ENCODE results near the gene C4orf17. TPM values are rescaled to one million over a fixed set of nuclear protein-coding genes. Genes with fewer than 3 reads are reported as not detected.

C4orf17 gene
- not detected in 2 replicates for total RNA-seq

DNA sequence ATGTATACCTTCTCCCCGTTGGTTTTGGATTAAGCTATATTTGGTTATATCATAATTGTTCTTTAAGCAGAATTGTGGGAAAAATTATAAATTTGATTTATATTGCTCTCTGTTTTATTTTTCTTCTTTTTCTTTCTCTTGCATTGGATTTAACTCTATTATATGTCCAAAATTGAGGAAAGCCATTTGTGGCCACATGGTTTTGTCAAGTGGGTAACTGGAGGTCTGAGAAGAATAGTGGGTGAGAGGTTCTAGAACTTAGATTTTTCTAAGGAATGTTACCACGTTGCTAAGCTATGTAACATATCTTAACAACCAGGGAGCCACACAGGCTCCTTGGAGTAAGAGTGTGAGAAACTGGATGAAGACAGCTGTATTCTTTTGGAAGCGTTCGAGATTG, at the start of gene C4orf17:
TSS of gene C4orf17 (plus strand) at position 301 of the 400 bp plus-strand sequence. CDS start 2,061 bp downstream, outside the sequence.

DNA sequence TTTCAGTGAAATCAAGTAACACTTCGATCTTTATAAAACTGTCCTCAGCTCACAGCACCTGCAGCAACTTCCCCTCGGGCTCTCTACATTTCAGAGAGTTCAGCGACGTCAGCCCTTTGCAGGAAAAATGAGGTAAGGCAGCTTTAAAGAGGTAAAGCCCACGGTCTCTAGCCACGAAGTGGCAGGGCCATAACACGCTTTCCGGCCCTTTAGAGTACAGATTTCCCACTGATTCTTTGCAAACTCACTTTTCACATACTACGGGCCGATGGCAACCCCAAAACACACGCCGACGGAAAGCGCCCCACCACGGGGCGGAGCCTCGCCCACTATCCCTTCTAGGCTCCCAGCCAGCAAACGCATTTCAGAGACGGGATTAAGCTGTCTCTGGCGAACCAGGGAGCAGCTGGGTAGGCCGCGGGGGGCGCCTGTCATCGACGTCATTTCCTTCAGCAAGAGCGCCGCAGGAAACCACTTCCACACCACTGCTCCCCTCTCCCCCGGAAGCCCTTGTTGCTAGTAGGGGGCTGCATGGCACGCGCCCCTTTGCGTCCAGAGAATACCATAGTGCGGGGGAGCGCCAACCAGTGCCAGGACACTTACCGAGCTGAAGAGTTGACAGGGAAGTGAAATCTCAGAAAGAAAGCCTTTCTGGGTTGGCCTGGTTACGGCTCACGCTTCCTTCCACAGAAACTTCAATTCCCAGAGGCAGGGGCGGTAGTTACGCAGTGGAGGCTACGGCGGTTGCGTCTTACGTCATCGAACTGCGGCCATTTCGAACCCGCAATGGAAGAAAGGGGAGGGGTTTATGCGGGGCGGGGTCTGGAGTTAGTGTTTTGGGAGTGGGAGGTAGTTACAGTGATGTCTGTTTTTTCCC, 52.7 kb downstream of the C4orf17 start, which contains the start of gene TRMT10A:
TSS of gene TRMT10A (minus strand) at position 730 of the 877 bp plus-strand sequence. CDS start 4,701 bp downstream, outside the sequence.

DNA sequence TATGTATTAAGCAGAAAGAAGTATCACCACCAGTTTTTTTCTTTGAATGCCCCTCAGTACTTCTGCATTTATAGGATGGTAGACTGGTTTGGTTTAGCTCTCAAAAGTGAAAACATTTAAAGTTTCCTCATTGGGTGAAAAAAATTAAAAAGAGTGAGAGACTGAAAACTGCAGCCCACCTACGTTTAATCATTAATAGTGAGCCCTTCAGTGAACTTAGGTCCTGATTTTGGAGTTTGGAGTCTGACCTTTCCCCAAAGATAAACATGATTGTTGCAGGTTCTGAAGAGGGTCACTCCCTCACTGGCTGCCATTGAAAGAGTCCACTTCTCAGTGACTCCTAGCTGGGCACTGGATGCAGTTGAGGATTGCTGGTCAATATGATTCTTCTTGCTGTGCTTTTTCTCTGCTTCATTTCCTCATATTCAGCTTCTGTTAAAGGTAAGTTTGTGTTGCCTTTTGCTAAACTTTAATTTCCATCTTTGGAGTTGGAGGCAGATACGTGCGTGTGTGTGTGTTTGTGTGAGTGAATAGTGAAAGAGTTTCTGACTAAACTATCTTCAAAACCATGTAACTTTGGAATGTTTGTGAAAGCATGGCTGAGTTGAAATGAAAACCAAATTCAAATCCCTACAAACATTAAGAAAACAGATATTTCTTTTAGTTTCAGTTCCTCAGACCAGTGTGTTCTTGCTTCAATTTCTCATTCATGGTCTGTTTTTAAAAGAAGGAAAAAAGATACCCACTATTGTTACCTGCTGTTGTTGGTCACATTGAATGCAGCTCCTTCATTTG, 63.9 kb downstream of the C4orf17 start, which contains the start of gene MTTP:
TSS of gene MTTP (plus strand) at position 295 of the 795 bp plus-strand sequence. CDS start at position 381, 86 bp downstream.

Other genes with a start within 250 kb of the C4orf17 start
- not detected in 2 replicates for gene ADH1A, start 220.0 kb upstream of the C4orf17 start, total RNA-seq
- gene ADH1B, start 189.6 kb upstream of the C4orf17 start, total RNA-seq, result not detected in 2 replicates
- gene ADH1C, start 158.3 kb upstream of the C4orf17 start, total RNA-seq, result not detected in 2 replicates
- gene ADH7, start 75.7 kb upstream of the C4orf17 start, total RNA-seq, result not detected in 2 replicates
- gene TRMT10A, start 53.0 kb downstream of the C4orf17 start, total RNA-seq, result 5.1 and 8.9 TPM in 2 replicates
- not detected in 2 replicates for gene MTTP, start 63.8 kb downstream of the C4orf17 start, total RNA-seq
- gene C4orf54, start 146.8 kb downstream of the C4orf17 start, total RNA-seq, result under 0.01 TPM in 1 of 2 replicates, not detected in the other

Measured in placental epithelial cell (primary cell).